NCI-H226 (cell line): ENCODE results near the gene CREM.
"Not testable (repeated sequence)": the region's sequence is repeated elsewhere in the genome, so short reads cannot be mapped to it uniquely, and the experiment has no call there.

Experiments used
- DNase-seq: peaks from one replicate; pipeline ENCODE4 v3.0.0-alpha.2; 2015

Gene CREM

GRCh38 chr10:35126530-35127288, at the start of gene CREM:
CREM (plus strand) TSS chr10:35126846; CDS start chr10:35137836, 10,990 bp downstream.
- peak; percentile 81 for DNase-seq

GRCh38 chr10:35079265-35079664, 47.4 kb upstream of the CREM start:
- no peak for DNase-seq

GRCh38 chr10:35079763-35080162, 46.9 kb upstream of the CREM start:
- peak; percentile 38 for DNase-seq

GRCh38 chr10:35080261-35080660, 46.4 kb upstream of the CREM start:
- DNase-seq: not testable (repeated sequence)

- no peak for DNase-seq
Observed at GRCh38 chr10:35083242-35083641, 43.4 kb upstream of the CREM start.

GRCh38 chr10:35089611-35090161, 37.0 kb upstream of the CREM start:
- DNase-seq: peak; percentile 2

- peak; percentile 70 for DNase-seq
Observed at GRCh38 chr10:35090162-35090954, 36.3 kb upstream of the CREM start, which contains the start of gene CUL2. CUL2 (minus strand) TSS chr10:35090341; CDS start chr10:35071317, 19,024 bp downstream.

GRCh38 chr10:35091994-35092790, 34.5 kb upstream of the CREM start:
- DNase-seq: no peak

- no peak for DNase-seq
Observed at GRCh38 chr10:35092851-35093250, 33.8 kb upstream of the CREM start.

GRCh38 chr10:35096312-35096711, 30.3 kb upstream of the CREM start:
- no peak for DNase-seq

- no peak for DNase-seq
Observed at GRCh38 chr10:35097510-35097909, 29.1 kb upstream of the CREM start.

GRCh38 chr10:35103882-35104281, 22.8 kb upstream of the CREM start:
- DNase-seq: no peak

- no peak for DNase-seq
Observed at GRCh38 chr10:35112571-35112970, 14.1 kb upstream of the CREM start.

- no peak for DNase-seq
Observed at GRCh38 chr10:35119378-35119777, 7.3 kb upstream of the CREM start.

- DNase-seq: no peak
Observed at GRCh38 chr10:35124540-35124939, 2.1 kb upstream of the CREM start.

- no peak for DNase-seq
Observed at GRCh38 chr10:35126062-35126529, 550 bp upstream of the CREM start.

GRCh38 chr10:35127289-35127891, 744 bp downstream of the CREM start:
- DNase-seq: peak; percentile 5

GRCh38 chr10:35129185-35129674, 2.6 kb downstream of the CREM start:
- no peak for DNase-seq

GRCh38 chr10:35130663-35131062, 4.0 kb downstream of the CREM start:
- DNase-seq: no peak

GRCh38 chr10:35132727-35133126, 6.1 kb downstream of the CREM start:
- no peak for DNase-seq

GRCh38 chr10:35133586-35133985, 6.9 kb downstream of the CREM start:
- no peak for DNase-seq

- DNase-seq: no peak
Observed at GRCh38 chr10:35135861-35136260, 9.2 kb downstream of the CREM start.
